ENCODE results near the gene ZDHHC9. TPM values are rescaled to one million over a fixed set of nuclear protein-coding genes. Genes with fewer than 3 reads are reported as not detected.

ZDHHC9 gene
- 37.3 to 41.8 TPM (median 39.5 TPM) in 5 replicates for total RNA-seq (2022; extraction: Qiagen RNA extraction; ENCODE audit: low read depth)

DNA sequence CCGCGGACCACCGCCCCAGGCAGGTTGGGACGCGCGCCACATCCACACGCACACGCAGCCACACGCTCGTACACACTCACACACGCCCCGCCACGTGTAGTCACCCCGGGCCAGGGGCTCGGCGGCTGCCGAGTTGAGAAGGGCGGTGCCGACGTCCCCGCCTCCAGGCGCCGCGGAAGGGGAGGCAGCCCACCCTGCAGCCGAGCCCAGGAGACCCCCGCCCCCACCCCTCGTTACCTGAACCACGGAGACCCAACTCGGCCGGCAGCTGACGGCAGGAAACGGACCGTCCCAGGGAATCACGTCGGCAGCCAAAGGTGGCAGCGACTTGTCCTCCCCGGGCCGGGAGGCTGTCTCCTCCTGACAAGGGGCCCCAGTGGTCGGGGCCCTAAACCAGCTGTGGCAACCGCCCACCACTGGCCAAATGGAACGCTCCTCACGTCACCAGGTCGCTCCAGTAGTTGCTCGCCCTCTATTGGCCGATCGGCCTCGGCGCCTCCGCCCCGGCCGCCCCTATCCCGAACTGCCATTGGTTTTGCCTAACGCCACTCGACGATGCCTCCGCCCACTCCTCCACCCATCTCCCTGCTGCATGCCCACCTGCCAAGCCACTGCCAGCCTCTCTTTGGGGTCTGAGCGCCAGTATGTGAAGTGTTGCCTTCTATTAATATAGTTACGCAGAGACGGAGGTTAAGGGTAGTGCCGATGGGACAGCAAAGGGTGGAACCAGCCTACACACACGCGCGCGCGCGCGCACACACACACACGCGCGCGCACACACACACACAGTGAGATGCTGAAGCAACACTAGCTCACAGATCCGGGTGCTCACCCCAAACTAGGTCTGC, at the start of gene ZDHHC9:
Gene ZDHHC9 (minus strand): TSS at position 428 of the 848 bp plus-strand sequence. CDS start 1,941 bp downstream, outside the sequence.

DNA sequence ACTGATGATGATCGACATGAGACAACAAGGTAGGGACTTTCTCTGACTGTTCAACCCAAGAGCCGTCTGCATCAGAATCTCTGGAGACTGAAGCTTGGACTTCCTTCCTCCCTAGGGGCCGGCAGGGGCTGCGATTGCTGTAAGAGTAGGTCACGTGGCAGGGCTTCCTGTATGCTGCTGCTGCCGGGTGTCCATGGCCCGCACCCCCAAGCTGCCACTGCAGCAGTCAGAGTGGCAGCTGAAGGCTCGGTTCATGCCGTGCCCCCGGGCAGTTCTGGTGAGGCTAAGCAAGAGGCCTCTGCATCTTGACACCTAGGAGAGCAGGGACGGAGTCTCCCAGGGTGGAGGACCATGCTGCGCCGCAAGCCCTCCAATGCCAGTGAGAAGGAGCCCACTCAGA, 63.9 kb downstream of the ZDHHC9 start, which contains the start of gene SASH3:
Gene SASH3 (plus strand): TSS at position 203 of the 400 bp plus-strand sequence. CDS start 149 bp downstream, at position 352.

Other genes starting within 250 kb of the ZDHHC9 start
- gene APLN, start 188.9 kb downstream of the ZDHHC9 start, total RNA-seq (2022; extraction: Qiagen RNA extraction; ENCODE audit: low read depth) = 0.70 to 0.90 TPM (median 0.79 TPM) in 5 replicates
- gene XPNPEP2, start 104.9 kb downstream of the ZDHHC9 start, total RNA-seq (2022; extraction: Qiagen RNA extraction; ENCODE audit: low read depth) = not detected in 5 replicates
- gene SASH3, start 63.9 kb downstream of the ZDHHC9 start, total RNA-seq (2022; extraction: Qiagen RNA extraction; ENCODE audit: low read depth) = not detected in 5 replicates
- gene UTP14A, start 62.3 kb upstream of the ZDHHC9 start, total RNA-seq (2022; extraction: Qiagen RNA extraction; ENCODE audit: low read depth) = 43.8 to 58.1 TPM (median 48.2 TPM) in 5 replicates
- 5.1 to 10.8 TPM (median 8.9 TPM) in 5 replicates for gene BCORL1, start 138.7 kb upstream of the ZDHHC9 start, total RNA-seq (2022; extraction: Qiagen RNA extraction; ENCODE audit: low read depth)

All from A549 treated with CpdA at 1 μM for 4 hours (cell line).